ENCODE data around the gene PIK3IP1.

GRCh38 chr22:31295831-31296657 lies 3.8 kb upstream of the PIK3IP1 start:
- TF ChIP-seq SMAD1 (IDR thresholded peaks at IDR 0.05; ENCODE audit: low read depth, partially characterized antibody) (no peak), CTCF (IDR thresholded peaks at IDR 0.05 in 2 of 3, conservative IDR thresholded peaks at IDR 0.05 in 1 of 3; ENCODE audit: control insufficient read depth in 2 of 3, extremely low read depth in 1 of 3, insufficient read depth in 1 of 3, low read depth in 3 of 3, low read length in 3 of 3) (no peak), ETV6 (conservative IDR thresholded peaks at IDR 0.05 in 1 of 2, IDR thresholded peaks at IDR 0.05 in 1 of 2; ENCODE audit: borderline replicate concordance in 1 of 2, low read depth in 1 of 2) (no peak), POLR2A (IDR thresholded peaks at IDR 0.05; ENCODE audit: low read depth, low read length) (no peak), SPI1 (IDR thresholded peaks at IDR 0.05; ENCODE audit: borderline replicate concordance, insufficient read depth, low read depth, low read length) (no peak), BRCA1 (IDR thresholded peaks at IDR 0.05; ENCODE audit: low read depth, low read length) (no peak), E2F4 (IDR thresholded peaks at IDR 0.05; ENCODE audit: low read depth, low read length) (no peak), CHD2 (IDR thresholded peaks at IDR 0.05; ENCODE audit: borderline replicate concordance, low read depth, low read length) (no peak), TAF1 (IDR thresholded peaks at IDR 0.05; ENCODE audit: borderline replicate concordance, low read depth, low read length) (no peak), NR2C2 (IDR thresholded peaks at IDR 0.05; ENCODE audit: borderline replicate concordance, control insufficient read depth, insufficient read length, low read depth) (no peak), POLR2AphosphoS5 (IDR thresholded peaks at IDR 0.05; ENCODE audit: low read length) (no peak)

All from GM12878 (cell line).